HG02943 (cell line): ENCODE data around the gene VSIG2.

ENCODE experiments used
- ATAC-seq: cut with Tn5 transposase; IDR thresholded peaks from one replicate; pipeline ENCODE4 v1.9.1; 2021; ENCODE audit warnings: mild to moderate bottlenecking, low read depth, moderate library complexity; ENCODE audit not compliant: unreplicated experiment

VSIG2 gene

GRCh38 chr11:124725719-124726105 lies 26.3 kb downstream of the VSIG2 start:
- peak; percentile 4 for ATAC-seq

GRCh38 chr11:124724979-124725718 lies 26.9 kb downstream of the VSIG2 start:
- peak; percentile 98 for ATAC-seq

- no peak for ATAC-seq
These were observed 29.9 kb downstream of the VSIG2 start for GRCh38 chr11:124722176-124722575.

GRCh38 chr11:124719534-124719933 lies 32.5 kb downstream of the VSIG2 start:
- ATAC-seq: no peak

- ATAC-seq: no peak
These were observed 33.3 kb downstream of the VSIG2 start for GRCh38 chr11:124718801-124719200.

- no peak for ATAC-seq
These were observed 34.0 kb downstream of the VSIG2 start for GRCh38 chr11:124717786-124718651.

GRCh38 chr11:124717421-124717785 lies 34.7 kb downstream of the VSIG2 start:
- ATAC-seq: no peak

DNA sequence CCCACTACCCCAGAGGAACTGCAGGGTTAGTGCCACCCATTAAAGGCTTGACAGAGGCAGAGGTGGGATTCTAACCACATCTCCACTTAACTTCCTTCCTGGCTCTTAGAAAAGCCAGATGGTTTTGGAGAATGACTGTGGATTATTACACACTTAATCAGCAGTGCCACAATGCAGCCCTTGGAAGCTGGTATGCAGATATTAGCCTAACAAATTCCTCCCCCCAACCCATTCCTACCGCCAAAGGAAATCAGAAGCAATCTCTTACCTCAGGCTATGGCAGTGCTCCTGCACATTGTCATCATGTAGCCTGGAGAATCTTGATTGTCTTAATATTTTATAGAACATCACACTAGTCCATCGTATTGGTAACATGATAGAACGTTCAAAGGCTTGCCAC lies 35.5 kb downstream of the VSIG2 start:
- no peak for ATAC-seq

- ATAC-seq: no peak
These were observed 39.7 kb downstream of the VSIG2 start for GRCh38 chr11:124712392-124712791.

DNA sequence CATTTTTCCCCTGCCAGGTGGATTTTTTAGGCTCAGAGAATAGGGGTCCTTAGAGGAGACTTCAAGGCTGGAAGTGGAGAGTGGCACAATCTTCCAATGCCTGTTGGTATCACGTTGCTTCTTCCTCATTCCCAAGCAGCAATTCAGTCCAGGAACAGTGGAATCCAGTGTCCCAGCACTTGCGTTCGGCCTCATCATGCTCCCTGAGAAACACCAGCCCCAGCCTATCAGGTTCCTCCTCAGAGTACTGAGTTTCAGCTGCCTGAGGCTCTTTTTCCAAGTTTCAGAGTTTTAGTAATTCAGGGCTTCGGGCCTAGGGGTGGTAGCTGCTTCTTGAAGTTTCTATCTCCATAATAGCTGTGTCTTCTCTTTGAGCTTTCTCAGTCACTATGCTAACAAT lies 44.2 kb downstream of the VSIG2 start:
- ATAC-seq: no peak

- no peak for ATAC-seq
These were observed 52.0 kb downstream of the VSIG2 start for GRCh38 chr11:124700028-124700427.

DNA sequence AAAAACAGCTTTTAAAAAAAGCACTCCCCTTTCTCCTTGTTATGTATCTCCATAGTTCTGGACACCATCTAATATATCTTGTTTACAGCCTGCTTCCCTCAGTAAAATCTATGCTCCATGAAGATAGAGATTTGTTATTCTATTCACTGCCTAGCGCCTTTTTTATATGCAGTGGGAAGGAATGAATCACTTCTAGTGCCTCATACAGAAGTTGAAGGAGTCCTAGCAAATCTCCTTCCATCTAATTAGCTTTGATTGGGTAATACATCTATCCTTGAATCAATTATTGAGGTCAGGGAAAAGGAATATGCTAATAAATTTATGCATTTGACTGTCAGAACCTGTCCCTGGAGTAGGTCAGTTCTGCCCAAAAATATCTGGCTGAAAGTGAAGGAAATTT lies 52.5 kb downstream of the VSIG2 start:
- no peak for ATAC-seq
